NCI-H1092 (cell line): ENCODE results near the gene SKA2.
"Not testable (repeated sequence)": the region's sequence is repeated elsewhere in the genome, so short reads cannot be mapped to it uniquely, and the experiment has no call there.

Experiments used
- DNase-seq: peaks from one replicate; lab custom pipeline; 2025; lab: John Stamatoyannopoulos, UW

Gene SKA2

GRCh38 chr17:59097876-59098275 lies 57.1 kb downstream of the SKA2 start:
- DNase-seq = no peak

- no peak for DNase-seq
Observed at GRCh38 chr17:59094861-59095530, 60.0 kb downstream of the SKA2 start.

GRCh38 chr17:59093702-59094231 lies 61.2 kb downstream of the SKA2 start:
- DNase-seq = no peak

- DNase-seq = no peak
Observed at GRCh38 chr17:59093145-59093701, 61.8 kb downstream of the SKA2 start.

GRCh38 chr17:59090593-59090992 lies 64.4 kb downstream of the SKA2 start:
- DNase-seq = not testable (repeated sequence)

GRCh38 chr17:59084154-59084553 lies 70.8 kb downstream of the SKA2 start:
- DNase-seq = no peak

GRCh38 chr17:59074494-59074893 lies 80.5 kb downstream of the SKA2 start:
- no peak for DNase-seq

GRCh38 chr17:59073972-59074371 lies 81.0 kb downstream of the SKA2 start:
- no peak for DNase-seq

GRCh38 chr17:59069856-59070255 lies 85.1 kb downstream of the SKA2 start:
- DNase-seq = no peak

GRCh38 chr17:59067756-59068155 lies 87.2 kb downstream of the SKA2 start:
- no peak for DNase-seq

GRCh38 chr17:59067340-59067739 lies 87.6 kb downstream of the SKA2 start:
- DNase-seq = no peak

- no peak for DNase-seq
Observed at GRCh38 chr17:59062509-59062908, 92.5 kb downstream of the SKA2 start.
